ENCODE measurements around the gene PPARD. TPM values are rescaled to one million over a fixed set of nuclear protein-coding genes. Genes with fewer than 3 reads are reported as not detected.

PPARD gene
- total RNA-seq, 1 donor from 2014 or later = 9.9 TPM

DNA sequence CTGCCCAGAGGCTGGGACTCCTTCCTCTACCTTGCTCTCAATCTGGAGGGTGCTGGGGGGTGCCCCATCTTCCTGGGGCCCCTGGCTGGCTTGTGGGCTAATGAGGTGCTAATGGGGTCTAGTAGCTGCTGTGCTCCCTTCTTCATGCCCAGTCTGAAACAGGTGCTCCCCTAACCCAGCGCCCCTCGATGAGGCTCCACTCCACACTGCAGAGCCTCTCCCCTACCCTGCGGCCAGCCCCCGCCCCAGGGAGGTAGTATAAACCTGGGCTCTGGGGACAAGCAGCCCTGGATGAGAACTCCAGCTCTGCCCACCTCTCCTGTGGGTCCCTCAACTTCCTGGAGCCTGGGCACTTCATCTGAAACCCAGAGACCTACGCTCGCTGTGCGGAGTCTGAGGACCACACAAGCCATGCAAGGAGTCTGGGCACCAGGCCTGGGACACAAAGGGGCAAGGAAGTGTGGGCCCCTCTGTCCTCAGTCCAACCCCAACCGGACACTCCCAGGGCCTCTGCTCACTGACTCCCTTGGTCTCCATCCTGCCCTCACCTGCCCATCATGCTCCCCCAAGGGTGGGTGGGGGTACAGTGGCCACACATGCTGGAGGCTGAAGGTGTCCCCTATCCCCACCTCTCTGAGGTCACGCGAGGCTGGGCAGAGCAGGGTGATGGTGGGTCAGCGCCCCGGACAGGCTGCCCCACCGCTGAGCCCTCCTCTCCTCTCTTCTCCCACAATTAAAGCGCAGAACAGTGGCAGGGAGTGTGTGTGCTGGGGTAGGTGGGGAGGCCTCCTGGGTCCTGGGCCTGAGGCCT is 132.0 kb downstream of the PPARD start:
- Mint-ChIP-seq H3K9me3 (ENCODE audit: unreplicated experiment) (peaks cover 3% of the 10 kb centered on the region), H3K4me3 (ENCODE audit: unreplicated experiment) (no peak overlapping the region), H3K4me1 (ENCODE audit: low read depth, unreplicated experiment) (peaks cover 7% of the 10 kb centered on the region), H3K27me3 (ENCODE audit: low read depth, unreplicated experiment) (no peaks in the 10 kb centered on the region), H3K36me3 (ENCODE audit: low read depth, unreplicated experiment) (peaks cover 33% of the 10 kb centered on the region), H3K27ac (ENCODE audit: unreplicated experiment) (peak overlapping the region; percentile 62)
- H3K4me1 ChIP-seq (ENCODE audit: insufficient read depth, low read length) = peaks cover 18% of the 10 kb centered on the region
- H3K27me3 ChIP-seq (ENCODE audit: insufficient read depth, low read length) = no peaks in the 10 kb centered on the region
- no peak overlapping the region for H2AFZ ChIP-seq (ENCODE audit: low read depth, low read length)
- H3K4me2 ChIP-seq (ENCODE audit: low read length) = no peak overlapping the region
- H4K20me1 ChIP-seq (ENCODE audit: insufficient read depth, low read length) = peaks cover 88% of the 10 kb centered on the region
- FAIRE-seq (no peak), DNase-seq (ENCODE audit: low read depth) (no peak)
- peaks cover 36% of the 10 kb centered on the region for H3K79me2 ChIP-seq (ENCODE audit: insufficient read depth, low read length)
- H3K36me3 ChIP-seq (ENCODE audit: insufficient read depth, low read length) = peaks cover 33% of the 10 kb centered on the region
- no peak overlapping the region for H3K4me3 ChIP-seq (ENCODE audit: insufficient read depth, low read depth, low read length)
- H3K9ac ChIP-seq (ENCODE audit: low read length) = no peak overlapping the region
- no peaks in the 10 kb centered on the region for H3K9me3 ChIP-seq (ENCODE audit: insufficient read depth, low read depth, low read length)
- H3K27ac ChIP-seq (ENCODE audit: low read depth, low read length) = no peak overlapping the region
- TF ChIP-seq, protein P1, sequence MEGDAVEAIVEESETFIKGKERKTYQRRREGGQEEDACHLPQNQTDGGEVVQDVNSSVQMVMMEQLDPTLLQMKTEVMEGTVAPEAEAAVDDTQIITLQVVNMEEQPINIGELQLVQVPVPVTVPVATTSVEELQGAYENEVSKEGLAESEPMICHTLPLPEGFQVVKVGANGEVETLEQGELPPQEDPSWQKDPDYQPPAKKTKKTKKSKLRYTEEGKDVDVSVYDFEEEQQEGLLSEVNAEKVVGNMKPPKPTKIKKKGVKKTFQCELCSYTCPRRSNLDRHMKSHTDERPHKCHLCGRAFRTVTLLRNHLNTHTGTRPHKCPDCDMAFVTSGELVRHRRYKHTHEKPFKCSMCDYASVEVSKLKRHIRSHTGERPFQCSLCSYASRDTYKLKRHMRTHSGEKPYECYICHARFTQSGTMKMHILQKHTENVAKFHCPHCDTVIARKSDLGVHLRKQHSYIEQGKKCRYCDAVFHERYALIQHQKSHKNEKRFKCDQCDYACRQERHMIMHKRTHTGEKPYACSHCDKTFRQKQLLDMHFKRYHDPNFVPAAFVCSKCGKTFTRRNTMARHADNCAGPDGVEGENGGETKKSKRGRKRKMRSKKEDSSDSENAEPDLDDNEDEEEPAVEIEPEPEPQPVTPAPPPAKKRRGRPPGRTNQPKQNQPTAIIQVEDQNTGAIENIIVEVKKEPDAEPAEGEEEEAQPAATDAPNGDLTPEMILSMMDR (IDR thresholded peaks at IDR 0.05; ENCODE audit: insufficient read depth, low read depth, low read length) = no peak
- no peak for TF ChIP-seq EZH2 (IDR thresholded peaks at IDR 0.05; ENCODE audit: insufficient read depth, low read length)

DNA sequence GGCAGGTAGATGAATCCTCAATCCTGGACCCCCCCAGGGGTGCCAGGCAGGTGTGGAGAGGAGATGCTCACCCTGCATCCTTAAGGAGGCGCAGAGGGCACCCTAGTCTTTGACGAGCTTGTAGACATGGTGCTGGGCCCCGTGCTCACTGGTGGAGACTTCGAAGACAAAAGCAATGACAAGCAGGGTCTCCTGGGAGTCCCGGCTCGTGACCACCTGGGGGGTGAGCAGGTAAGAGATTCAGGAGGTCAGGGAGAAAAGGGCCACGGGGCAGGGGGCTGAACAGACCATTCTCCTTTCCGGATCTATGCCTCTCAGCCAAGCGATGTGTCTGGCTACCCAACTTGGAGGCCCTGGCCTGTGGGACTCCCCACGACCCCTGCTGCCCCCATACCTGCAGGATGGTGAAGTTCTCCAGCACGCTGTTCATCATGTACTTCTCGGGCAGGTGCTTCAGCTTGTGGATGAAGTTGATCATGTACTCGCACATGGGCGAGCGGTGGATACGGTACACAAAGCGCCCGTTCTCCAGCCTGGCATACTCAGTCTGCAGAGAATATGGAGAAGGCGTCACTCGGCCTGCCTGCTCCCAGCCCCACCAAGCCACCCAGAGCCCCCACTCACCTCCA is 132.7 kb downstream of the PPARD start:
- Histone ChIP-seq H3K4me3 (ENCODE audit: insufficient read depth, low read depth, low read length) (no peak overlapping the region), H3K4me2 (ENCODE audit: low read length) (no peak overlapping the region), H2AFZ (ENCODE audit: low read depth, low read length) (no peak overlapping the region), H3K9ac (ENCODE audit: low read length) (no peak overlapping the region), H3K9me3 (ENCODE audit: insufficient read depth, low read depth, low read length) (no peaks in the 10 kb centered on the region), H3K4me1 (ENCODE audit: insufficient read depth, low read length) (peaks cover 14% of the 10 kb centered on the region), H3K27ac (ENCODE audit: low read depth, low read length) (no peak overlapping the region), H3K27me3 (ENCODE audit: insufficient read depth, low read length) (no peaks in the 10 kb centered on the region), H4K20me1 (ENCODE audit: insufficient read depth, low read length) (peaks cover 85% of the 10 kb centered on the region), H3K36me3 (ENCODE audit: insufficient read depth, low read length) (peaks cover 28% of the 10 kb centered on the region), H3K79me2 (ENCODE audit: insufficient read depth, low read length) (peaks cover 29% of the 10 kb centered on the region)
- DNase-seq (ENCODE audit: low read depth) (no peak), FAIRE-seq (no peak)
- no peaks in the 10 kb centered on the region for H3K27me3 Mint-ChIP-seq (ENCODE audit: low read depth, unreplicated experiment)
- H3K4me1 Mint-ChIP-seq (ENCODE audit: low read depth, unreplicated experiment) = peaks cover 7% of the 10 kb centered on the region
- peaks cover 25% of the 10 kb centered on the region for H3K36me3 Mint-ChIP-seq (ENCODE audit: low read depth, unreplicated experiment)
- no peak overlapping the region for H3K4me3 Mint-ChIP-seq (ENCODE audit: unreplicated experiment)
- no peaks in the 10 kb centered on the region for H3K9me3 Mint-ChIP-seq (ENCODE audit: unreplicated experiment)
- H3K27ac Mint-ChIP-seq (ENCODE audit: unreplicated experiment) = peak overlapping the region; percentile 62
- no peak for TF ChIP-seq EZH2 (IDR thresholded peaks at IDR 0.05; ENCODE audit: insufficient read depth, low read length)
- TF ChIP-seq, protein P1 (IDR thresholded peaks at IDR 0.05; ENCODE audit: insufficient read depth, low read depth, low read length) = no peak
